Lower leg skin (tissue), 4 donors: ENCODE results near the gene OTUD6A. TPM values are rescaled to one million over a fixed set of nuclear protein-coding genes. Genes with fewer than 3 reads are reported as not detected.
A peak's percentile ranks its signal among the peaks of the same experiment; 100 is the strongest.

ENCODE experiments used
- DNase-seq, 2 donors: peaks; one replicate each; pipeline ENCODE4 v3.0.0-alpha.2; 2019; ENCODE audit warnings: low spot score in 2 of 2
- H3K4me3 ChIP-seq: fragments of 200-600 bp; sonication (generic); 2 replicates; pipeline ENCODE4 v1.5.1; 2017; ENCODE audit warnings: mild to moderate bottlenecking, low read depth; ENCODE audit not compliant: poor library complexity, severe bottlenecking
- CTCF ChIP-seq, 3 donors: fragments of 450-650 bp; IDR thresholded peaks; one replicate each; pipeline ENCODE4 v1.5.1; 2016; ENCODE audit warnings: antibody characterized with exemption in 3 of 3, mild to moderate bottlenecking in 3 of 3, moderate library complexity in 2 of 3
- POLR2A ChIP-seq, 2 donors: fragments of 450-650 bp; IDR thresholded peaks; one replicate each; pipeline ENCODE4 v1.6.1; 2016 to 2017; ENCODE audit warnings: antibody characterized with exemption in 2 of 2, mild to moderate bottlenecking in 1 of 2, moderate library complexity in 1 of 2
- WGBS, 2 donors: methylation state at CpG; one replicate each; pipeline ENCODE4 v1.1.5; 2018; 5-methylcytosine and 5-hydroxymethylcytosine counted together
- intact Hi-C: fragments of 100-400 bp; cut with DNase I; formaldehyde crosslinking; loops from one replicate; pipeline ENCODE4 v1.15.0; 2023; ENCODE audit warnings: low total_unique reads
- total RNA-seq, 4 donors: library from RNA; depleted of rRNA; stranded (reverse); fragments of >200 nt; gene quantifications; one replicate each; pipeline ENCODE4 v1.1.0, GENCODE V29; 2016

OTUD6A gene
- total RNA-seq, 4 donors from 2014 or later = not detected

DNA sequence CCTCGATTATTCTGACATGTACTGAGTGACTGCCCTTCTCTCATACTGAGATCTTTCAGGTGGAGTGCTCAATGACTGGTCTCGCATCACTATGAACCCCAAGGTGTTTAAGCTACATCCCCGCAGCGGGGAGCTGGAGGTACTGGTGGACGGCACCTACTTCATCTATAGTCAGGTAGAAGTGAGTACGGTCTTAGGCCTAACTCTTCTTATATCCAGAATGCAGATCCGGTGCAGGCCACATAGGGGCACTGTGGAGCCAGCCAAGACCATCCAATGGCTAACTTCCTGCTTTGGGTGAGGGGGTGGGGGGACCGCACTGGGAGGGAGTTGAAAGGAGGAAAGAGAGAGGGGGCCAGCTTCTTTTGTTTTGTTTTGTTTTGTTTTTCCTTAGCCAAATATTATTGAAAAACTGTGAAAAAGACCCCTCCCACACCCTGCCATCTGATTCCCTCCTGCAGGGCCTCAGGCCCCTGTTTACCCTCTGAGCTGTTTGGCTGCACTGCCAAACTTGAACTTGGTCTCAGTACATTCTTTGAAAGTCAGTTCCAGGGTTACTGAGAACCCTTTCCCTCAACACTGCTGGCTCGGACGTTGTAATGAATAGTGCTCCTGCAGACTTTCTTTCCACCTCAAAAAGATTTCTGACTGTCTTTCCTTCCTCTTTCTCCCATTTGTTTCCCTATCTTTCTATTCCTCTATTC, 28.8 kb upstream of the OTUD6A start:
- no peak for TF ChIP-seq CTCF (IDR thresholded peaks at IDR 0.05)
- no peak for TF ChIP-seq POLR2A (IDR thresholded peaks at IDR 0.05)
- no peak overlapping the region for H3K4me3 ChIP-seq
- DNase-seq = no peak
- intact Hi-C loops = no loop called here
- 65 to 70% methylated on average over 8 to 10 of the region's 10 CpGs for WGBS, 2 donors

DNA sequence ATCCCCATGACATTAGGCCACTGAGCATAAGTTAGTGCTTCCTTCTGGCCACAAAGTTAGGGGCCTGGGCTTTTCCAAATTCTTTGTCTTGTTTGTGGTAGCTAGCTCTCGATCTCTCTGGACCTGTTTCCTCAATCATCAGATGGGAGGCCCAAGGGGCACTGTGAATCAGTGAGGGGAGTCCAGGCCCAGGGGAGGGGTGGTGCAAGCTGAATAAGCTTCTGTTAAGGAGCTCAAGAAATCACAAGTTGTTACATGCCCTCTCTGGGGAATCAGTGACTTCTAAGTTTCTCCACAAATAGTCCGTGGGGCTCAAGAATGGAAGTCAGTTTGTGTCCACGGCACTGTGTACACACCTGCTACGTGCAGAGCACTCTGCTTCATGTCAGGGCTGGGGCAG, 27.6 kb upstream of the OTUD6A start:
- 39 to 69% methylated on average over 4 of the region's 4 CpGs for WGBS, 2 donors
- no peak for TF ChIP-seq POLR2A (IDR thresholded peaks at IDR 0.05)
- TF ChIP-seq CTCF (IDR thresholded peaks at IDR 0.05) = no peak
- no peak overlapping the region for H3K4me3 ChIP-seq
- DNase-seq = no peak
- intact Hi-C loops = no loop called here

GRCh38 chrX:70038515-70038914, 23.7 kb upstream of the OTUD6A start:
- intact Hi-C loops = no loop called here
- H3K4me3 ChIP-seq = no peak overlapping the region
- no peak for DNase-seq
- WGBS, 2 donors = 77 to 78% methylated on average over 2 of the region's 2 CpGs
- no peak for TF ChIP-seq CTCF (IDR thresholded peaks at IDR 0.05)
- TF ChIP-seq POLR2A (IDR thresholded peaks at IDR 0.05) = no peak

DNA sequence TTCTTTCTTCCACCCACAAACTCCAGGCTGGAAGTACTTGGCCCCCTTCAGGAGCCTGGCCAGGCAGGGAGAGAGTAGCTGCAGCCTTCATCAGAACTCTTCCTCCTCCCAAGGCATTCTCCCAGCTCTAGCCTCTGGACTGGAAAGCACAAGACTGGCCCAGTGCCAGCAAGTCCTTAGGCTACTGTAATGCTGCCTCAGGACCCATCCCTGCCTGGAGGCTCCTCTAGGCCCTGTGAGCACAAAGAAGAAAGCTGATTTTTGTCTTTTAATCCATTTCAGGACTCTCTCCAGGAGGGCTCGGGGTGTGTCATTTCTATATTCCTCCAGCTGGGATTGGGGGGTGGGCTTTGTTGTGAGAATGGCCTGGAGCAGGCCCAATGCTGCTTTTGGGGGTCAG, 23.3 kb upstream of the OTUD6A start:
- TF ChIP-seq POLR2A (IDR thresholded peaks at IDR 0.05) (no peak), CTCF (IDR thresholded peaks at IDR 0.05) (no peak)
- 80 to 100% methylated on average over 1 of the region's 1 CpG for WGBS, 2 donors
- no peak for DNase-seq
- intact Hi-C loops = no loop called here
- H3K4me3 ChIP-seq = no peak overlapping the region

DNA sequence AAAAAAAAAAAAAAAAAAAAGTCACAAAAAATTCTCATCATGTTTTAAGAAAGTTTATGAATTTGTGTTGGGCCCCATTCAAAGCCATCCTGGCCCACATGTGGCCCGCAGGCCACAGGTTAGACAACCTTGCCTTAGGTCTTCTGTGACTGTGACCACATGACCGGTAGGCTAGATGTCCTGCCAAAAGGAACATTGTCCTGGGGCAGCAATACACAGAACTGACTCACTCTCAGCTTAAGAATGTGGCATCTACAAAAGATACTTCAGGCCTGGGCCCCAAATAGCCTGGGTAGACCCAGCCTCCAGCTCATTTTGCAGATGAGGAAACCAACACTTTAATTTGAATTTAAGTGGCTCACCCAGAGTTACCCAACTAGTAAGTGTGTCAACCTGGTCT, 22.5 kb upstream of the OTUD6A start:
- intact Hi-C loops = no loop called here
- TF ChIP-seq CTCF (IDR thresholded peaks at IDR 0.05) (no peak), POLR2A (IDR thresholded peaks at IDR 0.05) (no peak)
- WGBS, 2 donors = 74 to 86% methylated on average over 2 of the region's 2 CpGs

DNA sequence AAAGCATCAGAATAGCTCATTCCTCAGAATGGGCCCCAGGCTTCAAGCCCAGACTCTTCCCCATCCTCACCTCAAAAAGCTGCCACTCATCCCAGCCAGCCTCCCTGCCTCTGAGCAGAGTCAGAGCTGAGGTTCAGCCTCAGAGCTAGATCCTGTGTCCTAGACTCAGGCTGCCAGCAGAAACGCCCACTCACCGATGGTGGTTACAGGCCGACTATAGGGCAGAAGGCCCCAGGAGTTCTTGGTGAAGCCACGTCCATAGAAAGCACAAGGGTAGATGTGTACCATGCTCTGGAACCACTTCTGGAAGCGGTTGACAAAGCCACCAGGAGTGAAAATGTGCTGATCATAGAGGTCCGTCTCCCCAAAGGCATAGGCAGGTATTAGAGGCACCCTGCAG, 20.3 kb upstream of the OTUD6A start:
- no peak overlapping the region for H3K4me3 ChIP-seq
- WGBS, 2 donors = 84 to 96% methylated on average over 5 to 6 of the region's 6 CpGs
- TF ChIP-seq POLR2A (IDR thresholded peaks at IDR 0.05) = no peak
- no peak for TF ChIP-seq CTCF (IDR thresholded peaks at IDR 0.05)
- peak in 1 of 2 donors; percentile 40 for DNase-seq
- intact Hi-C loops = no loop called here

More for the DNA sequence above, 22.5 kb upstream of the OTUD6A start:
- DNase-seq = no peak
- no peak overlapping the region for H3K4me3 ChIP-seq
